HL-60 (cell line): ENCODE results near the gene CYTH1.

Source experiments
- DNase-seq, 2 experiments: peaks; one replicate each; pipeline ENCODE4 v3.0.0-alpha.2; 2010 to 2020; ENCODE audit warnings: low read depth in 1 of 2, low spot score in 1 of 2
- H3K27ac ChIP-seq: fragments of 250-450 bp; sonication (Bioruptor Pico); replicated peaks from 2 replicates; pipeline ENCODE4 v1.5.1; 2020; ENCODE audit warnings: mild to moderate bottlenecking, moderate library complexity
- H3K27me3 ChIP-seq: fragments of 250-450 bp; sonication (Bioruptor Pico); 2 replicates; pipeline ENCODE4 v1.5.1; 2021; ENCODE audit warnings: mild to moderate bottlenecking, moderate library complexity; ENCODE audit not compliant: insufficient read depth, poor library complexity, severe bottlenecking
- H3K4me3 ChIP-seq: replicated peaks from 2 replicates; pipeline ENCODE4 v1.5.1; 2011; ENCODE audit warnings: mild to moderate bottlenecking, control low read depth, low read length; ENCODE audit not compliant: insufficient read depth
- CTCF ChIP-seq: IDR thresholded peaks from one replicate; pipeline ENCODE4 v1.5.1; 2011; ENCODE audit warnings: low read length, control low read depth, inconsistent platforms; ENCODE audit not compliant: insufficient read depth
- GABPA ChIP-seq: IDR thresholded peaks from 2 replicates; pipeline ENCODE4 v1.6.1; 2012; ENCODE audit warnings: low read depth
- POLR2AphosphoS5 ChIP-seq: IDR thresholded peaks from 2 replicates; pipeline ENCODE4 v1.6.1; 2012; ENCODE audit warnings: low read depth
- REST ChIP-seq: IDR thresholded peaks from 2 replicates; pipeline ENCODE4 v1.6.1; 2012; ENCODE audit warnings: low read depth; ENCODE audit not compliant: insufficient replicate concordance
- SPI1 ChIP-seq: IDR thresholded peaks from 2 replicates; pipeline ENCODE4 v1.6.1; 2012; ENCODE audit warnings: low read depth, mild to moderate bottlenecking, borderline replicate concordance

Gene CYTH1

GRCh38 chr17:78802008-78802407 is 19.9 kb upstream of the CYTH1 start:
- H3K4me3 ChIP-seq, result no peak overlapping the region
- no peak for DNase-seq
- no peak overlapping the region for H3K27ac ChIP-seq
- H3K27me3 ChIP-seq, result no peaks in the 10 kb centered on the region
- no peak for TF ChIP-seq POLR2AphosphoS5
- no peak for TF ChIP-seq REST
- no peak for TF ChIP-seq CTCF
- TF ChIP-seq GABPA, result no peak
- TF ChIP-seq SPI1, result no peak

GRCh38 chr17:78800132-78800931 is 18.3 kb upstream of the CYTH1 start:
- Histone ChIP-seq H3K27ac (no peak overlapping the region), H3K4me3 (no peak overlapping the region), H3K27me3 (no peaks in the 10 kb centered on the region)
- TF ChIP-seq GABPA (no peak), SPI1 (no peak), CTCF (no peak), POLR2AphosphoS5 (no peak), REST (no peak)
- no peak for DNase-seq

- no peaks in the 10 kb centered on the region for H3K27me3 ChIP-seq
- no peak overlapping the region for H3K27ac ChIP-seq
- H3K4me3 ChIP-seq, result no peak overlapping the region
- no peak for DNase-seq
- TF ChIP-seq CTCF (peak; percentile 33), SPI1 (no peak)
Observed at GRCh38 chr17:78798695-78799559, 16.9 kb upstream of the CYTH1 start.
